BJ (cell line): ENCODE results near the gene MACROD1. TPM values are rescaled to one million over a fixed set of nuclear protein-coding genes. Genes with fewer than 3 reads are reported as not detected.

Experiments
- CTCF ChIA-PET: fragments of 350-600 bp; formaldehyde crosslinking; extraction: SDS; loops from one replicate; lab custom pipeline; 2021; ENCODE audit warnings: antibody characterized with exemption, inconsistent platforms; lab: Yijun Ruan, JAX
- POLR2A ChIA-PET: fragments of 300-600 bp; sonication (Branson Sonifier 250); formaldehyde crosslinking; extraction: SDS; loops from one replicate; lab custom pipeline; 2021; ENCODE audit warnings: antibody characterized with exemption; lab: Charles Lee
- DNase-seq: peaks from one replicate; pipeline ENCODE4 v3.0.0-alpha.2; 2011; ENCODE audit warnings: low read depth
- H3K27me3 ChIP-seq: 2 replicates; pipeline ENCODE4 v1.6.0; 2011; ENCODE audit warnings: low read length; ENCODE audit not compliant: control insufficient read depth, insufficient read depth
- H3K36me3 ChIP-seq: 2 replicates; pipeline ENCODE4 v1.5.1; 2011; ENCODE audit warnings: low read length; ENCODE audit not compliant: control insufficient read depth, insufficient read depth
- H3K4me3 ChIP-seq: 2 replicates; pipeline ENCODE4 v1.5.1; 2011; ENCODE audit warnings: low read depth, mild to moderate bottlenecking, control low read depth, low read length
- polyA plus RNA-seq: library from polyadenylated mRNA; depleted of rRNA; stranded (reverse); fragments of >200 nt; gene quantifications from 2 replicates; pipeline ENCODE4 v1.2.3, GENCODE V29; 2011
- TF ChIP-seq, protein P1 (sequence below): IDR thresholded peaks from 2 replicates; pipeline ENCODE4 v1.5.1; 2011; ENCODE audit warnings: low read depth, mild to moderate bottlenecking, control low read depth, inconsistent platforms, low read length, moderate library complexity; ENCODE audit not compliant: insufficient read depth

Gene MACROD1
- polyA plus RNA-seq, 1 experiment: 12.4 TPM

DNA sequence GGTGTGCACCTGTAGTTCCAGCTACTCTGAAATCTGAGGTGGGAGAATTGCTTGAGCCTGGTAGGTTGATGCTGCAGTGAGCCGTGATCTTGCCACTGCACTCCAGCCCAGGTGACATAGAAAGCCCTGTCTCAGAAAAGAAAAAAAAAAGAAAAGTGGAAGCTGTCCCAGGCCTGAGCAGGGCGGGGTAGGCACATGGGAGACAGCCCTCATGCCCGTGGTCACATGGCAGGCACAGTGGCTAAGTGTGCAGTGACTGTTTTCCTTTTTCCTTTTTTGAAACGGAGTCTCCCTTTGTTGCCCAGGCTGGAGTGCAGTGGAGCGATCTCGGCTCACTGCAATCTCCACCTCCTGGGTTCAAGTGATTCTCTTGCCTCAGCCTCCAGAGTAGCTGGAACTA, 171.9 kb downstream of the MACROD1 start:
- ChIA-PET POLR2A (no interaction called here), CTCF (interaction anchor here (1.1 kb wide), 1 partner anchor 156 kb away, joined by 3 read pairs; no protein-coding TSS in a partner anchor)
- Histone ChIP-seq H3K27me3 (no peaks in the 10 kb centered on the region), H3K36me3 (peaks cover 35% of the 10 kb centered on the region), H3K4me3 (no peak overlapping the region)
- no peak for DNase-seq
- TF ChIP-seq, protein P1, sequence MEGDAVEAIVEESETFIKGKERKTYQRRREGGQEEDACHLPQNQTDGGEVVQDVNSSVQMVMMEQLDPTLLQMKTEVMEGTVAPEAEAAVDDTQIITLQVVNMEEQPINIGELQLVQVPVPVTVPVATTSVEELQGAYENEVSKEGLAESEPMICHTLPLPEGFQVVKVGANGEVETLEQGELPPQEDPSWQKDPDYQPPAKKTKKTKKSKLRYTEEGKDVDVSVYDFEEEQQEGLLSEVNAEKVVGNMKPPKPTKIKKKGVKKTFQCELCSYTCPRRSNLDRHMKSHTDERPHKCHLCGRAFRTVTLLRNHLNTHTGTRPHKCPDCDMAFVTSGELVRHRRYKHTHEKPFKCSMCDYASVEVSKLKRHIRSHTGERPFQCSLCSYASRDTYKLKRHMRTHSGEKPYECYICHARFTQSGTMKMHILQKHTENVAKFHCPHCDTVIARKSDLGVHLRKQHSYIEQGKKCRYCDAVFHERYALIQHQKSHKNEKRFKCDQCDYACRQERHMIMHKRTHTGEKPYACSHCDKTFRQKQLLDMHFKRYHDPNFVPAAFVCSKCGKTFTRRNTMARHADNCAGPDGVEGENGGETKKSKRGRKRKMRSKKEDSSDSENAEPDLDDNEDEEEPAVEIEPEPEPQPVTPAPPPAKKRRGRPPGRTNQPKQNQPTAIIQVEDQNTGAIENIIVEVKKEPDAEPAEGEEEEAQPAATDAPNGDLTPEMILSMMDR: no peak

DNA sequence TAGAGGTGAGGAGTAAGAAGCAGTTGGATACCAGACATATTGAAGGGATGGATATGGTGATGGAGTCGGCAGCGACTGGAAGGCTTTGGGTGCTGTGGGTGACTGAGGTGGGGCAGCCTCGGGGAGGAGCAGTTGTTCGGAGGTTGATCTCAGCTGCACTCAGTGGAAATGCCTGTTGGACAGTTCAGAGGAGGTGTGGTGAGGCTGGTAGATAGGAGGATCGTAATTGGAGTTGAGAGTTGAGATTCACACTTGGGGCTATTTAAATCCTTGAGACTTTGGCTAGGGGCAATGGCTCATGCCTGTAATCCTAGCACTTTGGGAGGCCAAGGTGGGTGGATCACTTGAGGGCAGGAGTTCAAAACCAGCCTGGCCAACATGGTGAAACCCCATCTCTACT, 172.8 kb downstream of the MACROD1 start:
- H3K4me3 ChIP-seq: no peak overlapping the region
- peaks cover 39% of the 10 kb centered on the region for H3K36me3 ChIP-seq
- no peaks in the 10 kb centered on the region for H3K27me3 ChIP-seq
- DNase-seq: no peak
- CTCF ChIA-PET: no interaction called here
- POLR2A ChIA-PET: no interaction called here
- TF ChIP-seq, protein P1: no peak

DNA sequence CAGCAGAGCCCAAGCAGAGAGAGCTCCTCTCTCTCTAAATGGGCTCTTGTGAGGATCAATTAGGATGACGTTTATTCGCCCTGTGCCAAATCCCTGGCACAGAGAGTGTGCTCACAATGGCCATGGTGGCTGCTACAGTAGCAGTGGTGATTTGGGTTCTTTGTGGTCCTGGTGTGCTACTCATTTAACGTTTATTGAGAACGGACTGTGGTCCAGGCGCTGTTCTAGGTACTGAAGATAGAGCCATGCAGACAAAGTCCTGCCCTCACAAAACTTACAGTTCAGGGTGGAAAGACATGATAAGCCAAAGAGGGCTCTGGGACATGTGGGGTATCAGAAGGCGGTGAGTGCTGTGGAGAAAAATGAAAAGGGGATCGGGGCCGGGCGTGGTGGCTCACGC, 174.4 kb downstream of the MACROD1 start:
- no peaks in the 10 kb centered on the region for H3K27me3 ChIP-seq
- ChIA-PET CTCF (interaction anchor here (1.0 to 4.3 kb wide), 2 partner anchors 9 to 158 kb away, joined by 3 to 25 read pairs; no protein-coding TSS in a partner anchor), POLR2A (no interaction called here)
- H3K36me3 ChIP-seq: peaks cover 27% of the 10 kb centered on the region
- DNase-seq: no peak
- H3K4me3 ChIP-seq: no peak overlapping the region
- TF ChIP-seq, protein P1: no peak

DNA sequence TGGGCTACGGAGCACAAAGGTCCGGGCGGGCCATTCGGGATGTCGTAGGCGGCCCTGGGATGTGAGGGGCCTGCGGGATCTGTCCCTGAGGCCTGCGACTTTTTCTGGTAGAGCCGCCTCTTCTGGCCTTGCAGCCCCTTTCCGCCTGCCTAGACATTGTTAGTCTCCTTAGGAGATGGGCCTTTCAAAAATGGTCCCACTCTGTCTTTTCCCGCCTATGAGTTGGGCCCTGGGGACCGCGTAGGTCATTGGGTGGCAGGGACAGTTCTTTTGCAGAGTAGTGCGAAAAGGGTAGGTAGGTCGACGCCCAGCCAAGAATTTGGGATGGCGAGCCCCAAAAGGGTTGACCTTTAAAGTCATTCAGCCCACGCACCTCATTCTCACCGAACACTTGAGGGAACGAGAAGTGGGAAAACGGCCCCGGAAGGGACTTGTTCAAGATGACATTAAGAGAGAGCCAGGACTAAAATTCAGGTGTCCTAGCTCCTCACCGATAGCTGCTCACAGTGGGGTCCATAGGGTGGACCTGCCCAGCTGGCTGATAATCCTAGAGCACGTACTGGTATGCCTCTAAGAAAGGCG, 178.9 kb downstream of the MACROD1 start:
- H3K27me3 ChIP-seq: no peaks in the 10 kb centered on the region
- peak overlapping the region; percentile 99 for H3K4me3 ChIP-seq
- ChIA-PET CTCF (interaction anchor here (1.1 to 1.3 kb wide), 2 partner anchors 13 to 162 kb away, joined by 4 to 8 read pairs; no protein-coding TSS in a partner anchor), POLR2A (no interaction called here)
- no peak for DNase-seq
- peaks cover 16% of the 10 kb centered on the region for H3K36me3 ChIP-seq
- TF ChIP-seq, protein P1: no peak

DNA sequence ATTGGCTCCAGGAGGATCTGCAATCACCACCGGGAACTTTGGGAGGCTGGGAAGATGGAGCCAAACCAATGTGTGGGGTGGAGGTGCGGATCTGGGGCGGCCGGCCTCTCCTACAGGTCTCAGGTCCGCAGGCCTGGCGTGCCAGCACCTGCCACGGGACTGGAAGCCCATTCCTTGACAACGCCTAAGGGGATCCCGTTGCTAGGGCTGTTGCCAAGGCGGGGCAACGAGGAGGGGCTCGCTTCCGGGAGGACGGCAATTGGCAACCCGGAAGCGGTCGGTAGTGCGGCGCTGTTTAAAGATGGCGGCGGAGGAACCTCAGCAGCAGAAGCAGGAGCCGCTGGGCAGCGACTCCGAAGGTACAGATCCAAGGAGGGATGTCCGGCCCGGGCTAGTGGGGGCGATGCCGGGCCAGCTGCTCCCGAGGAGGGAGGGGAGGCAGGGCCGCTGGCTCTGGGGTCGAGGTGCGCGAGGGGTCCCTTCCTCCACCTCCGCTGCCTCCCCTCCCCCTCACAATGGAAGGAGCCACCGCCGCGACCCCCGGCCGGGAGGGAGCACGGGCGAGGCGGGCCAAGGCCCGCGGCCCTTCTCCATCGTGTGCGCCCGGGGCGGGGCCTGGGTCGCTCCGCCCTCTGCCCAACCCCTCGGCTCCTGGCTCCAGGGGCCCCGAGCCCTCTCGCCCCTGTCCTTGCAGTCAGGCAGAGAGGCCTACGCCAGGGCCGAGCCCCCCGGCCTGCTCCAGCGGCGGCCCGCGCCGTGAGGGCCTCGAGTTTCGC, 179.6 kb downstream of the MACROD1 start, which contains the start of gene OTUB1:
TSS of gene OTUB1 (plus strand) at position 283 of the 776 bp plus-strand sequence. CDS start at position 302, 19 bp downstream.
- no peaks in the 10 kb centered on the region for H3K27me3 ChIP-seq
- H3K4me3 ChIP-seq: peak within 1 kb of the TSS; percentile 99
- TF ChIP-seq, protein P1: no peak
- ChIA-PET POLR2A (no interaction called here), CTCF (no interaction called here)
- H3K36me3 ChIP-seq: peaks cover 16% of the 10 kb centered on the region
- DNase-seq: peak; percentile 66
